NCI-H2196 (cell line): ENCODE measurements around the gene NEUROG2.
A peak's percentile ranks its signal among the peaks of the same experiment; 100 is the strongest.
"Not testable (repeated sequence)": the region's sequence is repeated elsewhere in the genome, so short reads cannot be mapped to it uniquely, and the experiment has no call there.

ENCODE experiments used
- DNase-seq: peaks from one replicate; lab custom pipeline; 2025; ENCODE audit not compliant: unreplicated experiment; lab: John Stamatoyannopoulos, UW

The NEUROG2 gene

DNA sequence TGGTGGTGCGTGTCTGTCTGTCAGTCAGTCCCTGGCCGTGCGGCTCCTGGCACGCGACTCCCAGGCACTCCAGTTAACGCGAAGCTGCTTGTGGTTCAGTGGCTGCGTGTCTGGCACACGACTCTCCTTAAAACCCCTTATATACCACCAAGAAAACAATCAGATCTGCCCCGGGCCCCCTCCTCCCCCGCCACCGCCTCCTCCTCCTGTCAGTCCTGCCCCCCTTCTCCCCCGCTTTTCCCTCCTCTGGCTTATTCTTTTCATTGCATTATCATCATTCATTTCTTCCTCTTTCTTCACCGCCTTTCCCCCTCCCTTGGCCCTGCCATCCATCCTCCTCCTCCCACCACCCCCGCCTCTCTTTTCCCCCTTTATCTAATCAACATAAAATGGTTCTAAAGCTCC is at the start of gene NEUROG2:
Gene NEUROG2 (minus strand): TSS at position 115 of the 405 bp plus-strand sequence. CDS start 705 bp downstream, outside the sequence.
- DNase-seq = no peak

DNA sequence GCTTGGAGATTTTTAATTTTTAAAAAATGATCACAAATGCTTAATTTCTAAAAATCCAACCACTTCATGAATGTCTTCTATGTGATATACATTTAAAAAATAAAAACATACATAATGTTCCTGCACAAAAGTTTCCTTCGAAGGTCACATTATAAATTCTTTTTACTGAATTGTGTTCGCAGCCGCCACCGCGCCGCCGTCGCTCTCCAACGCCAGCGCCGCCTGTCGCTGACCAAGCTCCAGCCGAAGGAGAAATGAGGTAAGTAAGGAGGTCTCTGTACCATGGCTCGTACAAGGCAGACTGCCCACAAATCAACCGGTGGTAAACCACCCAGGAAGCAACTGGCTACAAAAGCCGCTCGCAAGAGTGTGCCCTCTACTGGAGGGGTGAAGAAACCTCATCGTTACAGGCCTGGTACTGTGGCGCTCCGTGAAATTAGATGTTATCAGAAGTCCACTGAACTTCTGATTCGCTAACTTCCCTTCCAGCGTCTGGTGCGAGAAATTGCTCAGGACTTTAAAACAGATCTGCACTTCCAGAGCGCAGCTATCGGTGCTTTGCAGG is 48.8 kb upstream of the NEUROG2 start:
- no peak for DNase-seq

DNA sequence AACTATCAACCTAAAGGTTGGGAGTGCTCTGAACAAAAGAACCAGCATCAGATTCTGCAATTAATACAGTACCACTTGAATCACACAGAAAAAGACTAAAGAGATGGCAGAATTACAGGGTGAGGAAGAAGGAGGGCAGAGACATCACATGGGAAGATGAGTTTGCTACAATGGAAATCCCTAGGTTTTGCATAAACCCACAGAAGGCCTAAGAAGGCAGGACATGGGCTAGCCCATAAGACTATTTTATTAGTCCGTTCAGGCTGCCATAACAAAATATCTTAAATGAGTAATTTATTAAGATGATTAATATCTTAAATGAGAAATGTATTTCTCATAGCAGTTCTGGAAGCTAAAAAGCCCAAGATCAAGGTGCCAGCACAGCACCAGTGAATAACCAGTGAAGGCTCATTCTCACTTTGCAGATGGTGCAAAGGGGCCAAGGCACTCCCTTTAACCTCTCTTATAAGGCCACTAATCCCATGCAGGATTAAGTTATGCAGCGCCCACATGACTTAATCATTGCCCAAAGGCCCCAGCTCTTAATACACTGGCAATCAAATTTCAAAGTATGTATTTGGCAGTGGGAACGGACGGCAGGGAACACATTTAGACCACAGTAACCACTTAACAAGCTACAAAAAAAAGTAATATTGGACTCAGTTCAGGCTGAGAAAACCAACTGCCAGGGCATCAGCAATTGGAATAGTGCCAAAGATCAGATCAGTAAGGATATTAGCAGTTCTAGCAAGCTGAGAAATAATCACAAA is 47.6 kb upstream of the NEUROG2 start:
- DNase-seq = no peak

DNA sequence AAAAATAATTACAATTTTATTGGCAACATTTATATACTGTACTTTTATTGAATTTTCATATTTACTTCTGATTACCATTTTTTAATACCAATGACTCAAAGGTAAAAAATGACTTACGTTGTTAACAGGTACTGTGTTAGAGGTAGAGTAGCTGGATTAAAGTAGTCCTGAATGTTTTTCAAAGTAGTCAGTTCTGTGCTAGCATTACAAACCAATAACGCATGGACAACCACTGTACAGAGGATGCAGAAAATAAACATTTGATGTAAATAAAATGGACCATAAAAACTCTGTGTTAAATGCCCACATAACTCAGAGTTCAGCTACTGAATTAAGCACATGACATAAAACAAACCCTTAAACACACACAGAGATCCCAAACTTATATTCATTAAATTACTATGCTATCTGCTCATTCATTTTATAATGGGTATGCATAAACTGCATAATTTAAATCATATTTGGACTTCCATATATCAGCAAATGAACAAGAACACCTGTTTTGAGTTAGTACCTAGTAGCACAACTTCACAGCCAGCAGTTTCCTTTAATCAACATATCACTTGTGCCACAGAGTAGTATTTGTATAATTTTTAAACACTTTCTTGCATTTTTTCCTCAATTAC is 46.4 kb upstream of the NEUROG2 start:
- no peak for DNase-seq

DNA sequence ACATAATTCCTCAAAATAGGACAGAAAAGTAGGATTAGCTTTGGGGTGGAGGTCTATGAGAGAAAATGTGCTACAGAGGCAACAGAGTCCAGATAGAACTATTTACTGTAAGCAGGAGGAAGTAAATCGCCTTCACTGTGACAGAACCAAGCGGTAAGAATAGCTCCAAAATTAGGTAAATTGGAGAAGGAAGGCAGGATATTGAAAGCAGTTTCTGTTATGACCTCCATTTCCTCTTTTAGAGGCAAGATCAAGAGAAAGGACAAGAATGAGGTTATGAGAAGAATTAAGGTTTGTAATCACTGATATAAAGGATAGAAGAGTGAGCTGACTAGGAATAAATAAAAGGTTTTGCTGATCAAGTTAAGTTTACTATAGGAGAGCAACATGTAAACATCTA is 44.1 kb upstream of the NEUROG2 start:
- DNase-seq = no peak

DNA sequence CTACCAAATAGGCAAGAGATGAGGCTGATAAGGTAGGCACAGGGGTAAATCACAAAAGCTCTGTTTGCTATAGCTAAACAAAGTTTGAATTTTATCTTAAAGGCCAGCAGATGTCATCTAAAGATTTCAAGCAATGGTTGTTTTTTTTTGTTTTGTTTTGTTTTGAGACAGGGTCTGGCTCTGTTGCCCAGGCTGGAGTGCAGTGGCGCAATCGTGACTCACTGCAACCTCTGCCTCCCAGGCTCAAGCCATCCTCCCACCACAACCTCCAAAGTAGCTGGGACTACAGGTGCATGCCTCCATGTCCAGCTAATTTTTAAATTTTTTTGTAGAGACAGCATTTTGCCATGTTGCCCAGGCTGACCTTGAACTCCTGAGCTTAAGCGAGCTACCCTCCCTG is 43.1 kb upstream of the NEUROG2 start:
- DNase-seq = no peak

DNA sequence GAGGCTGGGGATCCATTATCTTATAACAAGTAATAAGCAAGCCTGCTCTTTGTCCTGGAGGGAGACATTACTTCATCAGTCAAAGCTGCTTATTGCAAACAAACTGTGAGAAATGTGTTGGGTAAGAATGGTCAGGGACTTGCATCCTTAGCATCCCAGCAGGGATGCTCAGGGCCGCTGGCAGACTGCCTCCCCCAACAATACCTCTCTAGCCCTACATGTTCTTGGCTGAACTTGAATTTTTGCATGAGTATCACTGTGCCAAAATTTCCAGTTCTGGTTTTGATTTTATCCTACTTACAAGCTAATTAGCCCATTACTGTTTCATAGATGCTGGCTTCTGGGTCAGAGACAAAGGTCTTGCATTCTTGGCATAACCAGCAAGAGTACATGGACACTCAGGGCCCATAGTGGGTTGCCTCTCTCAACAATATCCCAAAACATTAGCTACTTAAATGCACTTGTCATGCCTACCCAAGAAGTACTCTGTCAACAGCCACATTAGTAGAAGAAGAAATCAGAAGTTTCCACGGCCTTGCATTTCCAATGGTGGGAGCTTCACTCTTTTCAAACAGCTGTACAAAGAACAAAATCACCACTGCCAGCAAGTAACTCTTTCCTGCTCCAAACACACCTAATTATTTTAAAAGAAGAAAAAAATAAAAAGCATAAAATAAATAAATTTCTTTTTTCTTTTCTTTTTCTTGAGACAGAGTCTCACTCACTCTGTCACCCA is 41.9 kb upstream of the NEUROG2 start:
- DNase-seq = no peak

DNA sequence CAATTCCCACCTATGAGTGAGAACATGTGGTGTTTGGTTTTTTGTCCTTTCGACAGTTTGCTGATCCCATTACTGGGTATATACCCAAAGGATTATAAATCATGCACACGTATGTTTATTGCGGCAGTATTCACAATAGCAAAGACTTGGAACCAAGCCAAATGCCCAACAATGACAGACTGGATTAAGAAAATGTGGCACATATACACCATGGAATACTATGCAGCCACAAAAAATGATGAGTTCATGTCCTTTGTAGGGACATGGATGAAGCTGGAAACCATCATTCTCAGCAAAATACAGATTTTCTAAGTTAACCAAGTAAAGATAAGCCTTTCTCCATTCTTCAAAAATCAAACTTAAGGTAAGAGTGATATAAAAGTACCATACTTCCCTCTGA is 38.3 kb upstream of the NEUROG2 start:
- not testable (repeated sequence) for DNase-seq

DNA sequence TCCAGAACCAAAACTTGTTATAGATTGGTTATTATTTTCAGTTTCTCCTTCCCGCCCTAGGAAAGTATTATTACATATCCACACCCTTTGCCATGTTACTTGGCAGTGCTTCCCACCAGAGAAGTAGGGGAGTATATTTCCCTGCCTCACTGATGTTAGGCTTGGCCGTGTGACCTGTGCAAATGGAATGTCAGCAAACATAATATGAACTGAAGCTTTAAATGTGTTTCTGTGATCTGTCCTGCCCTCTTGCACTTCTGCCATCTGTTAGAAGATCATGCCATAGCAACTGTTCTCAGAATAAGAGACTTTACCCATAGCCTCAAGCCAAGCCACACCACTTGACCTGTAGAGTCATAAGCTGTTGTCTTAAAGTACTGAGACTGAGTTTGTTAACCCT is 36.7 kb upstream of the NEUROG2 start:
- DNase-seq = no peak

DNA sequence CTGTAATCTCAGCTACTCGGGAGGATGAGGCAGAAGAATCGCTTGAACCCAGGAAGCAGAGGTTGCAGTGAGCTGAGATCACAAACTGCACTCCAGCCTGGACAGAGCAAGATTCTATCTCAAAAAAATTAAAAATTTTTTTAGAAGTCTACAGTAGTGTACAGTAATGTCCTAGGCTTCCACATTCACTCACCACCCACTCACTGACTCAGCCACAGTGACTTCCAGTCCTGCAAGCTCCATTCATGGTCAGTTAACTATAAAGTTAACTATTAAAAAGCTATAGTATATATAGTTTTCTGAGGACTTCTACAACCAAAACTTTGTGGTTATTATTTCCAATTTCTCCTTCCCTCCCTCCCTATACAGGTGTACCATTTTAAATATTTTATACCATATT is 34.7 kb upstream of the NEUROG2 start:
- no peak for DNase-seq

DNA sequence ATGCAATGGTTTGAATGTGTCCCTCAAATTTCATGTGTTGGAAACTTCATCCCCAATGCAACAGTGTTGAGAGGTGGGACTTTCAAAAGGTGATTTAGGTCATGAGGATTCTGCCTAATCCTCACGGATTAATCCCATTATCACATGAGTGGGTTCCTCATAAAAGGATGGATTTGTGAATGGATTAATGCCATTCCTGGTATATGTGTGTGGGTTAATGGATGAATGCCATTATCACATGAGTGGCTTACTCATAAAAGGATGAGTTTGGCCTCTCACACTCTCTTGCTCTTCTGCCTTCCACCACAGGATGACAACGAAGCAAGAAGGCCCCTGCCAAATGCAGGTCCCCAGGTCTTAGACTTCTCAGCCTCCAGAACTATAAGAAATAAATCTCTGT is 30.5 kb upstream of the NEUROG2 start:
- no peak for DNase-seq

DNA sequence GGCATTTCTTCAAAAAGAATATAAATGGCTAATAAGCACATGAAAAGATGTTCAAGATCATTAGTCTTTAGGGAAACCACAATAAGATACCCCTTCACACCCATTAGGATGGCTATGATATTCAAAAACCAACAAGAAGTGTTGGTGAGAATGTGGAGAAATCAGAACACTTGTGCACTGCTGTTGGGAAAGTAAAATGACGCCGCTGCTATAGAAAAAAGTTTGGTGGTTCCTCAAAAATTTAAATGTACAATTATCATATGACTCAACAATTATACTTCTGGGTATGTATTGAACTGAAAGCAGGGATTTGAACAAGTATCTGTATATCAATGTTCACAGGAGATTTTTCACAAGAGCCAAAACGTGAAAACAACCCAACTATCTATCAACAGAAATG is 29.4 kb upstream of the NEUROG2 start:
- DNase-seq = no peak

DNA sequence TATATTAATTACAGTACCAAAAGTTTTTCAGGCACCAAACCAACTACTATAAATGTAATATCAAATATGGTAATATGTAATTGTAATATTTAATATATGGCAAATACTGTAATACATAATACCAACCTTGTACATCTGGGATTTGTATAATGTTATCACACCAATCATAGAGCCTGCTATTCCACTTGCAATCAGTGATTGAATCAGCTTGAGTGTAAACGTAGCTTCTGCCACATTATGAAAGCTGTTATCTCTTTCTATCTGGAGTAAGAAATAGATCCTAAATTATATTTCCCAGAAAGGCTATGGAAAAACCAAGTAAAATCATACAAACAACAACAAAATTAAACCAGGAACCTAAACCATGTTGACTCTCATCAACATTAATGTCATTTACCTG is 24.7 kb upstream of the NEUROG2 start:
- DNase-seq = no peak

DNA sequence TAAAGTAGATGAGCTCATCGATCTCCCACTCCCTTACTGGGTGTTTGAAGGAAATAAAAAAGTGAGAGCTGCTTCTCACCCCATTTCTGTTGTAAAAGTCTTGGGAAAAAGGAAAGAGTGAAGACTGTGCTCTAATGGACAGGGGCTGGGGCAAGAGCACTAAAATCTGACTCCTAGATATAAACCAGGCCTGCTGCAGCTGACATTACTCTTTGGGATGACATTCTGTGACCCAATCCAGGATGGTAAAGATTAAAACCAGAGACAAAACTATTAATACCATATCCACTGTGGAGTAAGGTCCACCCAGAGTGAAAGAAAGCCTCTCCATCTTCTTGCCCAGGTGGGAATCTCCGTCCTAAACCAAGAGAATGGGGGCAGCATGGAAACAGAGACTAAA is 20.1 kb upstream of the NEUROG2 start:
- DNase-seq = no peak

DNA sequence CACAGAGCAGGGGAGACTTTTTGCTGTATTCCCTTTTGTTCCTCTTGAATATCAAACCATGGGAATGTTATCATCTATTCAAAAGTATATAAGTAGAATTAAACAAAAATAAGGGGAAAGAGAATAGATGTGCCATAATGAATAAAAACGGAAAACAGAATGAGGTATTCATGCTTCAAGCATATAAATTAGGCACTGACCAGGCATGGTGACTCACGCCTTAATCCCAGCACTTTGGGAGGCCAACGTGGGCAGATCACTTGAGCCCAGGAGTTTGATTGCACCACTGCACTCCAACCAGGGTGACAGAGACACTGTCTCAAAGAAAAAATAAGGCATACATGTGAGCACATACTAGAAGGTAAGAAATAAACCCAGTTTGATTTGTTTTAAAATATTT is 16.3 kb upstream of the NEUROG2 start:
- no peak for DNase-seq

DNA sequence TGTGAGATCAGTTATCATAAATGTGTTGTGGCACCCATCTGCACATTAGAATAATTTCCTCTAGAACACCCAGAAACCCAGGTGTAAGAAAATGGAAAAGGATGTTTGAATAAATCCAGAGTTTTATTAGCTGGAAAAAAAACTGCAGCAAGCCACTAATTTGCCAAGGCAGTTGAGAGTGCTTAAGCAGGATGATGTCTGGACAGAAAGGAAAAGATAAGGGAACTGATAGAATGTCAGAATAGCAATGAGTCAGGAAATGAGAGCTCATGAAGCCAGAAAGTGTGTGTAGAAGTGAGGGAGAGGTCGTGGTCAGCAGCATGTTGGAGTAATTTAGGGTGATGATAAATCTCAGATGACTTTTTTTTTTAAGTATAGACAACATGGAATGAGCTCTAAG is 15.2 kb upstream of the NEUROG2 start:
- DNase-seq = no peak

DNA sequence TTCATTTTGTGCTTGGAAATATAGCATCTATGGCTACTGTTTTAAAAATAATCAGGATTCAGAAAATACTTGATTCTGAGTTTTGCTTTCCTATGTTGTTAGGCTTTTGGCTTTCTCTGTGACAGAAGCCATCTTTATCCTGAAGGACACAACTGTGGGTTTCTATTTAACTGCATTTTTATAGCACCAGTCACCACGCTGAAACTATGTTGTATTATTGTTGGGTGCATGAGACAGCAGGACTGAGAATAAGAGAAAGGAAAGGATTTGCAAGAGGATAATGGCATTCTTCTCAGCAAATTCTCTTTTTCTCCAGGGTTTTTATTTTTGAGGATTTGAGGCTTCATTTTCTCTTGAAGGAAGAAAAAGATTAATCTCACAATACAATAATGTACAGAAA is 10.1 kb upstream of the NEUROG2 start:
- no peak for DNase-seq

DNA sequence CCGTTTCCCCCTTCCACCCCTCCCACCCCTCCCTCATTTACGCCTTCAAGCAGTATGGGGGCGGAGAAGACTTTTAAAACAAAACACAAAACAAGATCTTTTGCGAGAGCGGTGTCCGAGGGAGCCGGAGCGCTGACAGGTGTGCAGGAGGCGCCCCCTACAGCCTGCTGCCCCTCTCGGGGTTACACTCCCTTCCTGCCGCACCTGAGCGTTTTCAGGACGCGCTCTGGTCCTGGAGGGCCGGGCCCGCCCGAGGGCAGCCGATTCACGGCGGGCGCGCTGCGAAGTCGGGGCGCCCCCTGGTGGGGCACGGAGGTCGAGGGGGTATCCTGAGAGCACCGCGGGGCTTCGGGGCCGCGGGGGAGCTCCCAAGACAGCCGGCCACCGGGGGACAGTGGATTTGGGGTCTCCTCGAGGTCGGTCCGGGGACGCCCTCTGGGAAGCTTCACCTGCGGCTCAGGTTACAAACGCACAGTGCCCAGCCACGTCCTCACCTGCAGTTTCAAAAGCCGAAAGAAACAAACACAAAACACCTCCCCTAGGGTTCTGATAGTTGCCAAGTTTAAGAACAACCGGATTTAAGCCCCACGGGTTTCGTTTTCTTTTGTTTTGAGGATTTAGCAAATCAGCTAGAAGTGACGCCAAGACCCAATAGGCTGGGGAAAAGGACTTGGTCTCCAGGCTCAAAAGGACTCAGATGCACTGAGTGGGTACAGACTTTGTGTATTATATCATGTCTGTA is 8.0 kb upstream of the NEUROG2 start:
- peak; percentile 59 for DNase-seq

DNA sequence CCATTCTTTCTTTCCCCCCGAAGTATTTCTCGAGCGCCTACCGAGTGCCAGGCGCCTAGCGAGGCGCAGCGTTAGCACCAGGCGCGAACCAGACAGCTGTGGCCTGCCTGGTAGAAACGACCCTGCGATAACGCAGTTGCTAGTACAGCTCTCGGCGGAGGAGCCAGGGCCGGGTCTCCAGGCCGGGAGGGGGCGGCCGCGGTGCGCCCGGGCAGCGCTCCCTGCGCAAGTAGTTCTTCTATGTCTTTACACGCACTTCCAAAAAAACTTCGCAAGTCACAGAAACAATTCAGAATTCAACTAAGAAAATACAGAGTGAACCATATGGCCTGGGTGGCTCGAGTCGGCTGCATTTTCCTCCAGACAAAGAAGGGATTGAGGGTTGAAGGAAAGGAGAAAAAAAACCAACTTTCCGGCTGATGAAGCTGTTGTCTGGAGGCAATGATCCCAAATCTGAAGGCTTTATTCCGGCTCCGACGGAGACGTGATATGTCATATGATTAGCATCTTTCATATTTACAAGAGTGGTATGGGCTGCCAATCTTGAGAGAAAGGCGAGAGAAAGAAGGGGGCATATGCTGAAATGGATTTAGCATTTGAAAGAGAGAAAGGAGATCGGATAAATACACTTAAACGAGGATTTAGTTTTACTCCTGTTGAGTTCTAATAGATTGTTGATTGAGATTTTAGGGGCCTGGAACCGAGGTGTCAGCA is 7.2 kb upstream of the NEUROG2 start:
- no peak for DNase-seq

DNA sequence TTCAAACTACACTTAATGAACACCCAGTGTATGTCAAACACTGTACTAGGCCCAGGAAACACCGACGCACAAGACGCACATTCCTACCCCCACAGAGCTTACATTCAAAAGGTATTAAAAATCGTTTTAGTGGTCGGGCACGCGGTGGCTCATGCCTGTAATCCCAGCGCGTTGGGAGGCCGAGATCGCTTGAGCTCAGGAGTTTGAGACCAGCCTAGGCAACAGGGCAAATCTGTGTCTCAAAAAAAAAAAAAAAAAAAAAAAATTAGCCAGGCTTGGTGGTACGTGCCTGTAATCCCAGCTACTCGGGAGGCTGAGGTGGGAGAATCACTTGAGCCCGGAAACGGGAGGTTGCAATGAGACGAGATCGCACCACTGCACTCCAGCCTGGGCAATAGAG is 6.5 kb upstream of the NEUROG2 start:
- DNase-seq = not testable (repeated sequence)
